ENCODE measurements around the gene IL17REL.

Gene IL17REL

DNA sequence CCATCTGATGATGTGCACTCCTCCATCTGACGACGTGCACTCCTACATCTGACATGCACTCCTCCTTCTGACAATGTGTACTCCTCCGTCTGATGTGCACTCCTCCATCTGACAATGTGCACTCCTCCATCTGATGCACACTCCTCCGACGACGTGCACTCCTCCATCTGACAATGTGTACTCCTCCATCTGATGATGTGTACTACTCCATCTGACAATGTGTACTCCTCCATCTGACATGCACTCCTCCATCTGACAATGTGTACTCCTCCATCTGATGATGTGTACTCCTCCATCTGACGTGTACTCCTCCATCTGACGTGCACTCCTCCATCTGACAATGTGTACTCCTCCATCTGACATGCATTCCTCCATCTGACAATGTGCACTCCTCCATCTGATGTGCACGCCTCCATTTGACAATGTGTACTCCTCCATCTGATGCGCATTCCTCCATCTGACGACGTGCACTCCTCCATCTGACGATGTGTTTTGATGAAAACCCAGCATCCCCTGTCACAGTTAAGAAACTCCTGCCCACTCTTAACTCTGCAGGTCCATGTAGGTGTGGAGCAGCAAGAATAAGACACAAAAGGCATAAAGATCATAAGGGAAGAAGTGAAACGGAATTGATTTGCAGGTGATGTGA is 9.7 kb upstream of the IL17REL start:
- no peak for DNase-seq (ENCODE audit: low spot score)

DNA sequence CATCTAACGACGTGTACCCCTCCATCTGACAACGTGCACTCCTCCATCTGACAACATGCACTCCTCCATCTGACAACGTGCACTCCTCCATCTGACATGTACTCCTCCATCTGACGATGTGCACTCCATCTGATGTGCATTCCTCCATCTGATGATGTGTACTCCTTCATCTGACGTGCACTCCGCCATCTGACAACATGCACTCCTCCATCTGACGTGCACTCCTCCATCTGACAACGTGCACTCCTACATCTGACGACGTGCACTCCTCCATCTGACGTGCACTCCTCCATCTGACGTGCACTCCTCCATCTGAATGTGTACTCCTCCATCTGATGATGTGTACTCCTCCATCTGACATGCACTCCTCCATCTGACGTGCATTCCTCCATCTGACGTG is 8.0 kb upstream of the IL17REL start:
- no peak for DNase-seq (ENCODE audit: low spot score)

DNA sequence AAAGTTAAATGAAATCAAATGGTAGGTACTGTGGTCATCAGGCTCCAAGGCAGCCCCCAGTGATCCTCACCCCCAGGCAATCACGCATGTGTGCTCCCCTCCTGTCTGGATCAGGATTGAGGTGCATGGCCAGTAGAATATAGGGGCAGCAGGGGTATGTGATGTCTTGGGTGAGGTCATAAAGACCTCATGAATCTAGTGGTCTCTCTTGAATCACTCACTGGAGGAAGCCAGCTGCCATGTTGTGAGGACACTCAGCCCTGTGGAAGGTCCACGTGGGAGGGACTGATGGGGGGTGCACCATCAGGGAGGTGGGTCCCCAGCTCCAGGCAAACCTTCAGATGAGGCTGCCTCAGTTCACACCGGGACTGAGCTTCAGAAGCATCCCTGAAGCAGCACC is 6.8 kb upstream of the IL17REL start:
- no peak for DNase-seq (ENCODE audit: low spot score)

DNA sequence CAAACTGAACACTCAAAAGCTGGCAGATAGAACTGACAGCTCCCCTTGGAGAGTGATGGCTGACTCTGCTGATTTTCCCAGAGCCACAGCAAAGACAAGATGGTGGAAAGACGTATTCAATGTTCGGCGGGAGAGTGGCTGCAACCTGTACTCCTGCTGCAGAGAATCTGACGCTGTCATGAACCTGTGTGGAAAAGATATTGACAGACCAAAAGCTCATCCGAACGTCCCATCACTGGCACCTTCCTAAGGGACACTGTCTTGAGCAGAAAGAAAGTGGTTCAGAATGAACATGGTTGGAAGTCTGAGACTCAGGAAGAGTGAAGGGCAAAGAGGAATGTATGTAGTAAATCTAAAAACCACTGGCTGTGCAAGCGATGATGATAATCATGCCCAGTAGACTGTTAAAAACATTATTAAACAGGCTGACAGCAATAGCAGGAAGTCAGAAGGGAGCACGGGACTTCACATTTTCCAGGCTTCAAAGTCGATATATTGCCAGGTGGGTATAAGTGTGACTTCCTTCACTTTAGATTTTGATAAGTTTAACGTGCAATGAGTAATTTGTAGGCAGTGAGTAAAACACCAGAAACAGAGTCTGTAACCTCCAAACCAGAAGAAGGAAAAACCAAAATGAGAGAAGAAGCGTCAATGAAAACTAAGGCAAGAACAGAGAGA is 6.2 kb upstream of the IL17REL start:
- no peak for DNase-seq (ENCODE audit: low spot score)

DNA sequence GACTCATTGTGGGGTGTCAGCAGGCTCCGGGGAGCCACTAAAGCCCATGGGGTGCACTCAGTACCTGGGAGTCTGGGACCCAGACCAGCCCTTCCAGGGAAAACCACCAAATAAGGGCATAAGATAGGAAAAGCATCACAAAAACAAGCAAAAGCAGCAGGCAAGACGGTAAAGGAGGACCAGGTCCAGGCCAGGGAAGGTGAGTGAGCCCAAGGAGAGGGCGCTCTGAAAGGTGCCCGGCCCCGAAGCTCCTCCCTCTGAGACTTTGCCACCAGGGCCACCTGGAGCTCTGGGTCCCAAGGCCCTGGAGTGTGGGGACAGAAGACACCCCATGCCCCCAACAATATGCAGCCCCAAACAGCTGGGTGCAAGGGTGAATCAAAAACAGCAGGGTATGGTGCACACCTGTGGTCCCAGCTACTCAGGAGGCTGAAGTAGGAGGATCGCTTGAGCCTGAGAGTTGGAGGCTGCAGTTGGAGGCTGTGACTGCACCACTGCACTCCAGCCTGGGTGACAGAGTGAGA is 5.2 kb upstream of the IL17REL start:
- no peak for DNase-seq (ENCODE audit: low spot score)

DNA sequence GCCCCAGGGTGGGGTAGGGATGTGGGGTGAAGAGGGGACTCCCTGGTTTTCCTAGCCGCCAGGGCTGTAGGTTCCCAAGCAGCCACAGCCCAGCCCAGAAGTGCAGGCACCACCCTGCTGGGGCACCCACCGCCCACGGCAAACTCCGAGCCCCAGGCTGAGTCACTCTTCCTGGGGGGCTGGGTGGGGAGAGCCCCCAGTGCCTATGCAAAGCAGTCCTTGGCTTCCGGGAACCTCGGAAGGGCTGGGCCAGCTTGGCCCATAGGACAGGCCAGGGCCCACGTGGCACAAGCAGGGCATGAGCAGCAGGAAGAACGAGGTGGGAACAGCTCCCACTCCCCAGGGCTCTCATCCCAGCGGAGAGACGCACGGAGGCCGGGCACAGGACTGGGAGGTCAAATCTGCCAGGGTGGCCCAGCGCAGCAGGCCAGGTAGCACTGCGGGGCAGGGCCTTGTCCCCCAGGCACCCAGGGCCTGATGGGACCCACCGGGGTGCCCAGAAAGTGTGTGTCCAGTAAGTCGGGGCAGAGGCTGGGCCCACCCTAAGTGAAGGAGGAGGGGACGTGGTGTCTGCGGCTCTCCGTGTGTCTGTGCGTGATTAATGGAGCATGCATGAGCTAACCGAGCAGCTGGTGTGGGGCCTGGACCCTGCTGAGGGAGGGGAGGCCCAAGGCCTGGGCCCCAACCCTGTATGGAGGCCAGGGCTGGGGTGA is 4.6 kb upstream of the IL17REL start:
- DNase-seq (ENCODE audit: low spot score), result no peak

DNA sequence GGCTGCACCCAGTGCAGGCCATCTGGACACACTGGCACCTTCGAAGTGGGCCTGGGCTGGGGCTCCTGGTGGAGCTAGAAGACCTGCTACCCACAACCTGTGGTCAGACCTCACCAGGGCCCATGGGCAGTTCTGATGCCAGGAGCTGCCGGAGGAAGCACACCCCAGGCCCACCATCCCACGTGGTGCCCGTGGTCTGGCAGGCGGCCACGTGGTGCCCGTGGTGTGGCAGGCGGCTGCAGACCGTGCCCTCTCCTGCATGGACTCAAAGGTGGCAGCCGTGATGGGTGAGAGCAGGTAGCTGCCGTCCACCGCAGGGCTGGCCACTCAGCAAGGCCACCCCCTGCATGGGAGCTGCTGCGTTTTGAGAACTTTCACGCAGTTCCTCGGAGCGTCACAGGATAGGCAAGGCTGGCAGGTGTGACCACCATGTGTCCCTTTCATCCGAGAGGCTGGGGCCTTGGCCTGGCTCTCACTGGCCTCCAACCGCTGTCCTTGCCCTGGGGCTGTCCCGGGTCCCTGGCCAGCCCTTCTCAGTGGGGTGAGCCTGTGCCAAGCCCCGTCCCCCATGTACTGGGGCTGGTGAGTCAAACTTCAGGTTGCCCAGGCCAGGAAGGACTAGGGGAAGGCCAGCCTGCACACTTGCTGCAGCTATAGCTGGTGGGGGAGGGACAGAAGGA is 3.9 kb upstream of the IL17REL start:
- no peak for DNase-seq (ENCODE audit: low spot score)

DNA sequence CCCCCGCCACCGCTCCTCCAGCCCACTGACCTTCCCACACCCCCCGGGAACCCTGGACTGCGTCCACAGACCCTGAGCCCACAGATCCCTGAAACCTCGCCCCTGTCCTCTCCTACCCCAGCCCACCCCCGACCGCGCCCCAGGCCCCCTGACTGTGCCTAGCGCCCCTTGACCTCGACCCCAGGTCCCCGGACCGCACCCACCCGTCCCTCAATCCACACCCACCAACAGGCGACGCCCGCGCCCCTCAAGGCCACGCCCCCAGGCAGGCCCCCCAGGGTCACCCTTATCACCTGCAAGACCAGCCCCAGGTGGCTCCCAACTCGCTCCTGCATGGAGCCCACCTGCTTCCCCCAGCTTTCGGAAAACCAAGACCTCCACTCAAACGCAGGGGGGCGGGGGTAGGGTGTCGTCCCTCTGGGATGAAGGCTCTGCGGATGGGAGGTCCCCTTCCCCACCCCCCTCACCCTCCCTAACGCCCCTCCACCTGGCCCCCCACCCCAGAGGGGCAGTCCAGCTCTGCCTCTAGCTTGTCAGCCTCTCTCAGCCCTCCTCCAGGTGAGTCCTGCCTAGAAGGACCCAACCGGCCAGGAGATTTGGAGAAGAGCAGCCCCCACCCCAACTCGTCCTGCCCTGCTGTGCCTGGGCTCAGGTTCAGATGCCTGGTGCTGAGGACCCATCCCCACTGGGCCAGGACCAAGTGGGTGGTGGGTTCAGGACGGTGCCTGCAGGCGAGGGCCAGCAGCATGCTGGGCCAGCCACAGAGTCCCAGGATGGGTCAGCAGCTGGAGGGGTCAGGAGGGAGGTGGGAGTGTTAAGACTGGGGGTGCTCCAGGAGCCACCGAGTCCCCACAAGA is 3.1 kb upstream of the IL17REL start:
- no peak for DNase-seq (ENCODE audit: low spot score)

DNA sequence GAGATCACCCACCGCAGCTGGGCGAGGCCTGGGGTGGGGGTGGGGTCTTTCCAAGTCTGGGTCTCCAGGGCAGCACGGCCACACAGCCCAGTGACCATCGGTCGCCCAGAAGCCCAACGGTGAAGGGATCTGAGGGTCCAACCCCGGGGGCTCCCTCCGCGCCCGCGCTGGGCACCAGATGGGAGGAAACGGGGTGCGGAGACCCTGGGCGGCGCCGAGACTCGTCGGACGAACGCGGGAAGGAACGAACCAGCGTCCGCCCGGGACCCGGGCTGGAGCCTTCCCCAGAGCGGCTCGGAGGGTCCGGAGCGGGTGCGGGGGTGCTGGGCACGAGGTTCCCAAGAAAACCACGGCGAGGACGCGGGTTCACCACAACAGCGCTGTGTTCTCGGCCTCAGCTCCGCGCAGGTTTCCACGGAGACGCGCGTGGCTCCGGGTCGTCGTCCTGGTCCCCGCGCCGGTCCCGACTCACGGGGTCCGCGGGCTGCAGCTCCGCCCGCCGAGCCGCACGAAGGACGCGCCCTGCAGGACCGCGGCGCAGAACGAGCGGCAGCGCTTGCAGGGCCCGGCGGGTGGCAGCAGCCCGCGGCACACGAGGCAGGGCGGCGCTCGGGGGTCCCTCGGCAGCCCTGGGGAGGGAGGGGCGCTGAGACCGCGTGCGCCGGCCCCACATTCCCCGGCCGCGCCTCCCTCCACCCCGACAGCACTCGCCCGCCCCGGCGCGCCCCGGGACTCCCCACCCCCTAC is 2.3 kb upstream of the IL17REL start:
- no peak for DNase-seq (ENCODE audit: low spot score)

DNA sequence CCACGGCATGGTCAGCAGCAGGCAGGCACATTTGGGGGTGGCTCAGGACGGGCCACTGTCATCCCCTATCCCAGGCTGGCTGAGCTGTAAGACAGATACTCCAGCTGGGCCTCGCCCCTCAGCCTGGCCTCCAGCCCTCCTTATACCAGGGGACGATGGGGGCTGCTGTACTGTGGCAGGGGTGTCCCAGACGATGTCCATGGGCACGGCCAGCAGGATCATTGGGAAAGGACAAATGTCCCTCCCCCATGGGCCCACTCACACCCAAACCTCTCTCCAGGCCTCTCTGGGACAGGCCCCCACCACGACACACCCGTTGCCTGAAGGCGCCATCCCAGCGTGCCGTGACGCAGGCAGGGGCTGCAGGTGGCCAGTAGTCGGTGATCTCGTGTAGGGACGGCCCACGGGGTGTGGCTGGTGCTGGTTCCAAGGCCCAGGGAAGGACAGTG is 1.5 kb upstream of the IL17REL start:
- no peak for DNase-seq (ENCODE audit: low spot score)

DNA sequence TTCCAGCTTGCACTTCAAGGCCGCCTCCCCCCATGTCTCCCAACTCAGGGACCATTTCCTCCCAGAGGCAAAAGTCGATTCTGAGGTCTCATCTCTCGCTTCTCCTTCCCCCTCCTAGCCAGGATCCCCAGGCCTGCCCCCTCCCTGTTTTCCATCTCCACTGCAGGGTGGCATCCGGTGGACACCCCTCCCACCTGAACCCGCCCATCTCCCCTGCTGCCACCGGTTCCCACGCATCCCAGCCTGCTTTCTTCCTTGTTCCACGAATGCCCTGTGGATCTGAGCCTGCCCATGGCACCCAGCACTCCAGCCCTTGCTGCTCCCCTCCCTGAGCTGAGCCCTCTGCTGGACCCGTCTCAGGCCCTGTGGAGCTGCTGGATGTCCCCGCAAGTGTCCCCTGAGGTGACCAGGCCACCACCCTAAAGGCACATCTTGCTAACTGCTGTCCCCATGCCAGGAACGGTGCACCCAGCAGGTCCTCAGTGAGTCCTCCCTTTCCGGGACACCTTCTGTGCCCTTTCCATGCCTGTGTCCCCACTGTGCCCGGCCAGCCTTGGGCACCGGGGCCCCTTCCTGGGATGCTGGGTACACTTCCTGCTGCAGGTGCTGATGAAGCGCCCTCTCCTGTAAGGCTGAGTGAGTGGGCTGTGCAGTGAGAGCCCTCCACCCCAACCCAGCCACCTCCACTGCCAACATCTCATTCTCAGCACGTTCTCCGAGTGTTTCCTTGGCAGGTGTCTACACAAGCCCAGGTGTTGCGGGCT is 936 bp downstream of the IL17REL start:
- DNase-seq (ENCODE audit: low spot score), result no peak

DNA sequence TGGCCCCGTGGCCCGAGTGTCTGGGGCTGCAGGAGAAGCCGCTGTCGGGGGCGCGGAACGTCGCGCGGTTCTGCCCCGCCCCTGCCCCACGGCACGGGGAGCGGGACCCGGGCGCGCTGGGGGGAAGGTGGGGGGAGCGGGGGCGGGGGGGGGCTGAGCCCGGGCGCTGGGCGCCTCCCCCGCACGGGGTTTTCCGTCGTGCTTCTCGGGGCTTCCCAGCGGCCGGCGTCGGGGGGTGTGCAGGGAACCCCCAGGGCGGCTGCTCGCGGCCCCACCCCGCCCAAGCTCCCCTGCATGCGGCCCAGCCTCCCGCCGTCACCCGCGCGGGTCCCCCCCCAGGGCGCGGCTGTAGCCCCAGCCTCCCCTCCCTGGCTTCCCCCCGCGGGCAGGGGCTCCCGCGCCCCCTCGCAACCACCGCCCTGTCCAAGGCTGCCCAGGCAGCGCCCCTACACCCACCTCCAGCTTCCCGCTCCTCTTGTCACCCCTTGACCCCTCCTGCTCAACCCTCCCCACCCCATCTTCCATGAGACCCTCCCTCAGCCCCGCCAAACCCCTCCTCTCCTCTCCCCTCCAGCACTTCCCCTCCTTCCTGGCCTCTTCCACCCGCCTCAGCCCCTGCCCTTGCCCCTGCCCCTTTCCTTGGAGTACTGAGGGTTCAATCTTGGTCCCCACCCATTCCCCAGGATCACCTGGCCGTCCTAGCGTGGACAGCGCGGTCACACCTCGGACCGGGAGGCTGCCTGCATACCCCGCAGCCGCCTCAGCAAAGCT is 1.7 kb downstream of the IL17REL start:
- DNase-seq (ENCODE audit: low spot score), result no peak

DNA sequence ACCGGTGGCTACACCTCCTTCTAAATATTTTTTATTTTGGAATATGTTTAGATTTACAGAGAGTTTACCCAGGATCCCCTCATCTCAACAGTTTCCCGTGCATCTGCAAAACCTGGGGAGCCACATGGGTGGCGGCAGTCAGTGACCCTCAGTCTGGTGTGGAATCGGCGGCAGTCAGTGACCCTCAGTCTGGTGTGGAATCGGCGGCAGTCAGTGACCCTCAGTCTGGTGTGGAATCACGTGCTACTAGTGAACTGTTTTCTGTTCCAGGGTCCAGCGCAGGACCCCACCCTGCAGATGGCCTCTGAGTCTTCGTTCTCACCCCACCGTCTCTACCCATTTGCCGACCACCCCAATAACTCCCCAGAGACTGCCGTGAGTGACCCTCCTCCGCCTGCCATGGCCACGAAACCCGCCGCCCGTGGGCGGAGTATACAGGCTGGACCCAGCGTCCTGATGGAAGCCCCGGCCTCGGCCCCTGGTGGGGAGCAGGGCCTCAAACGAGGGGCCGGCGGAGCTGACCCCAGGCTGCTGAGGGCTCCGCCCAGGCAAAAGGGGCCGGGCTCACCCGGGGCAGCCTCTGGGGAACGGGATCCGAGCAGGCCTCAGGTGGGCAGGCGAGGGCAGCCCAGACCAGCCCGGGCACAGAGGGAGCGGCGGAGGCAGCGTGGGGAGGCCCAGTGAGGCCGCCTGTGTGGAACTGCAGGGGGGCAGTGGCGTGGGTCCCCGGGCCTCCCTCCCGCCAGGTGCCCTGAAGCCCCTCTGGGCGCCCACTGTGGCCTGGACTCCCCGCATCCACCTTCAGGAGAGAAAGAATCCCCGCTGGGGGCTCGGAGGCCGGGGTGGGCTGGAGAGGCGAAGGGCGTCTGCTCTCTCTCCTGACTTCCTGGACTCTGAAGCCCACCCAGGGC is 2.5 kb downstream of the IL17REL start:
- DNase-seq (ENCODE audit: low spot score), result no peak

DNA sequence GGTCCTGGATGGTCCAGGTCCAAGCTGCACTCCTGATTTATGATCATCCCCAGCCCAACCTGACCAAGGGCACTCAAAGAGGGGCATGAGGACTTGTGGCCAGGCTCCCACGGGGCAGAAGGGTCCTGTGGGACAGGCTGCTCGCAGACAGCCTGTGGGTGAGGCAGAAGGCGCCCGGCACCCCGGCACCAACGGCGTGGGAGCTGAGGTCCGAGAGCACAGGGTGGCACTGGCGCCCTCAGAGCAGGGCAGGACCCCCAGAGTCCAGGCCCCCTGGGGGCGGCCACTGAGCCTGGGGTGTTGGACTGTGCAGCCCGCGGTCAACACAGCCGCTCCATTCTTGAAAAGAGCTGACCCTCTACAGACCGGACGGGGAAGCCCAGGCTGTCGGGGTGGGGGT is 3.3 kb downstream of the IL17REL start:
- no peak for DNase-seq (ENCODE audit: low spot score)

DNA sequence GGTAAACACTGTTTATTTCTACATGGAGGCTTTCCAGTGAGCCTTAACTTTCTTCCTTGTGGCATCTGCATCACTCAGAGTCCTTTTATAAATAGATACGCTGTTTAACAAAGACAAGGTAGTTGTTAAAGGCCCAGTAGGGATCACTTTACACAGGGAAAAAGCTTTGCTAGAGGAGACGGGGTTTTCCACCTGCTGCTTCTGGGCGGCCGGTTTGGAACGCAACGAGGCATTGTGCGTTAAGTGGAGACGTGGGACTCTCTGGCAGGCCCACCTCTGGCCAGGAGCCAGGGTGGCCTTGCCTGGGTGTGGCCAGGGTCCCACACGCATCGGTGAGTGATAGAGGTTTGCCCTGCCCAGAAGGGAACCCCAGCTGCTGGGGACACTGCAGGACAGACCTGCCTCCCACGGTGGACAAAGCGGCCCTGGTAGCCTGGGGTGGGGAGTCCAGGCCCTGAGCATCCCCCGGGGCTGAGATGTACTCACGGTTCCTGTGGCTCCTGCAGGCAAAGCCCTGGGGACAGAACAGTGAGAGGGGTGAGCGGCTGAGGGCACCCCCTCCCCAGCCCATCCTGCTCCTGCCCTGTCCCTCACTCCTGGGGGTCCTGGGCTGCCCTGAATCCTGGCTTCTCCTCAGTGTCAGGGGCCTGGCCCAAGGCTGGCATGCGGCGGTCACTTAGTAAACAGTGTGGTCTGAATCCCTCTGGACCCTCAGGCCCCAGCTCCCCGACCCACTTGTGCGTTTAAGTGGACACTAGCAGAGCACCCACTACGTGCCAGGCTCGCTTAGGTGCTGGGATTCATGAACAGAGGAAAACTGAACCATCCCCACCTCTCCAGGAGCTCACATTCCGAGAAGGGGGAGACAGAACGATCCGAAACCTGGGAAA is 4.2 kb downstream of the IL17REL start:
- no peak for DNase-seq (ENCODE audit: low spot score)

DNA sequence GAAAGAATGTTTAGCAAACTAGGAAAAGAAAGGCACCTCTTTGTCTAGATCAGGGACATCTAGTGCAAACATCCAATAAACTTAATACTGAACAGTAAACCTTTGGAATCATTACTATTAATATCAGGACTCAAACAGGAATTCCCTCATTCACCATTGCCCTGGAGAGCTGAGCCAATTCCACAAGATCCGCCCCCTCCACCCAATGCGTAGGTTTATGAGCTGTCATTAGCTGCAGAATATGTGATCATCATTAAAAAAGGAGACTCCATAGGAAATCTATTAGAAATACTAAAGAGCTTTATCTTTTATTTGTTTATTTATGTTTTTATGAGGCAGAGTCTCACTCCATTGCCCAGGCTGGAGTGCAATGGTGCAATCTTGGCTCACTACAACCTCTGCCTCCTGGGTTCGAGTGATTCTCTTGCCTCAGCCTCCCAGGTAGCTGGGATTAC is 5.5 kb downstream of the IL17REL start:
- no peak for DNase-seq (ENCODE audit: low spot score)

DNA sequence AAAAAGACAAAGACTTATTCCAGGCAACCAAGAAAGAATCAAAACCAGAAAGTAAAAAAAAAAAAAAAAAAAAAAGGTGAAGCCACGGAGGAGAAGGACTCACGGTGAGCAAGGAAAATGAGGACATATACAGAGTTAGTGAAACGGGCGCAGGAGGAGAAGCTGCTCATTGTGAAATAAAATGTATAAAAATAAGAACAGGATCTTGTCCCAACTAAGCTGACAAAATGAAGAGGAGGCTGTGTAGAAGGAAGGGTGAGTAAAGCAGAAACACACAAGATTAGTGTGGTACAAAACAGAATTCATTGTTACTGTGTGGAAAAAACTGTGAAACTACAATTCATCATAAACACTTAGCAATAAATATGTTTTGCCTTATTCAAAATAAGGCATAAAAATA is 7.6 kb downstream of the IL17REL start:
- DNase-seq (ENCODE audit: low spot score), result no peak

Data from AG20443 (cell line).